IPS-20b (cell line): ENCODE results near the gene FRRS1.

Source experiments
- H3K27ac ChIP-seq: one replicate; pipeline ENCODE4 v1.5.1; 2013; ENCODE audit warnings: low read length
- H3K27me3 ChIP-seq: 2 replicates; pipeline ENCODE4 v1.6.1; 2013; ENCODE audit warnings: mild to moderate bottlenecking, low read length, inconsistent platforms; ENCODE audit not compliant: insufficient read depth
- H3K36me3 ChIP-seq: 2 replicates; pipeline ENCODE4 v1.6.1; 2013; ENCODE audit warnings: low read depth, mild to moderate bottlenecking, inconsistent platforms, low read length, moderate library complexity; ENCODE audit not compliant: insufficient read depth
- H3K4me1 ChIP-seq: 2 replicates; pipeline ENCODE4 v1.6.1; 2013; ENCODE audit warnings: mild to moderate bottlenecking, control low read depth, inconsistent platforms, low read length, moderate library complexity; ENCODE audit not compliant: insufficient read depth
- H3K4me3 ChIP-seq: 2 replicates; pipeline ENCODE4 v1.5.1; 2013; ENCODE audit warnings: mild to moderate bottlenecking, low read length, inconsistent platforms
- H3K9ac ChIP-seq: 2 replicates; pipeline ENCODE4 v1.6.1; 2013; ENCODE audit warnings: low read depth, mild to moderate bottlenecking, inconsistent platforms, low read length, moderate library complexity
- H3K9me3 ChIP-seq: 2 replicates; pipeline ENCODE4 v1.6.1; 2013; ENCODE audit warnings: mild to moderate bottlenecking, low read depth, low read length, inconsistent platforms; ENCODE audit not compliant: insufficient read depth

FRRS1 gene

GRCh38 chr1:99659755-99660210 lies 106.7 kb downstream of the FRRS1 start:
- Histone ChIP-seq H3K36me3 (no peaks in the 10 kb centered on the region), H3K4me3 (no peak overlapping the region), H3K9me3 (no peaks in the 10 kb centered on the region), H3K4me1 (no peaks in the 10 kb centered on the region), H3K27ac (no peak overlapping the region), H3K27me3 (no peaks in the 10 kb centered on the region), H3K9ac (no peak overlapping the region)
